Right hindlimb (tissue), 1 donor: ENCODE results near the gene TSKU.

Experiments used
- DNase-seq: peaks from one replicate; pipeline ENCODE4 v3.0.0-alpha.2; 2018

The TSKU gene

DNA sequence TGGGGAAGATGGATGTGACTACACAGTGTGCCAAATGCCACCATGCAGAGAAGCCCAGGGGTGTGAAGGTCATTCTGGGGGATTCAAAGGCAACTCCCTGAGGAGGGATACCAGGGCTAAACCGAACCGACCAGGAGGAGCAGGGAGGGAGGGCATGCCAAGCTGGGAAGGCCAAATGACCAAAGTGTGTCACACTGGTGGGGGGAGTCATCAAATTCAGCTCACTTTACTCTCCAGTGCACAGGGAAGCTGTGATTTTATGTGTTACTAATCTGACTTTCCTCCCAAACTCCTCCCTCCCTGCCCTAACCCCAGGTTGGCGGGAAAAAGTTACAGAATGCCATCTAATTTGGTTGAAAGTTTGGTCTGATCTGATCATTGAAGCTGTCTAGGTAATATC lies 29.7 kb upstream of the TSKU start:
- no peak for DNase-seq

DNA sequence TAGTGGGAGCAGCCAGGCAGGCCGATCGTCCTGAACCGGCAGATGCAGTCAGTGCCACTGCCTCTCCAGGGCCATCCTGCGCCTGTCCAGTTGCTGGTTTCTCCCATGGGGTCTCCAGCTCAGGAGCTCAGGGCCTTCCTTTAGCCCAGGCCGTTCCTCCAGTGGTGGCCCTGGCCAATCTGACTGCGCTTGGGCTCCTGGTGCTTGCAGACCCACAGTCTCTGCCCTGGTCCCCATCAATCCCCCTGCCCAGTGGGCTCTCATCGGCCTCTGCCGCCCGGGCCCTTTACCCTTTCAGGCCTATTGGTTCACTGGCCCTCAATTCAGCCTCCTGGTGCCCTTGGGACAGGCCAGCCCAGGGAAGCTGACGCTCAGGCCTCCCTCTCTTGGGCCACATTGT lies 29.2 kb upstream of the TSKU start:
- DNase-seq: no peak

DNA sequence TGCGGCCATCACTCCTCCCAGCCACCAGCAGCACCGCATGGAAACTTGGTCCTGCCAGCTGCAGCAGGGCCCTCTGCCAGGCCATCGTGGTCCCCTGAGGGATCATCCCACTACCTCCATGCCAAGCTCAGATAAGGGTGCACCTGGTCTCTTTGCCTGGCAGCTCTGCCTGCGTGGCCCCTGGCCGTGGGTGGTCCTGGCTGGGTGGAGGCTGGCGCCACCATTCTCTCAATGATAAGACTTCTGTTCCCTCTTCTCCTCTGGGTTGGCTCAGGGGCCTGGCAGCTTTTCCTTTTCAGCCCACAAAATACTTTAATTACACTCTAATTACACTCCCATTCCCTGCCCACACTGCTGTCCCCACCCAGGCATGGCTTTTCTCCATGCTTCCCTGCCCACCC lies 26.8 kb upstream of the TSKU start:
- no peak for DNase-seq

DNA sequence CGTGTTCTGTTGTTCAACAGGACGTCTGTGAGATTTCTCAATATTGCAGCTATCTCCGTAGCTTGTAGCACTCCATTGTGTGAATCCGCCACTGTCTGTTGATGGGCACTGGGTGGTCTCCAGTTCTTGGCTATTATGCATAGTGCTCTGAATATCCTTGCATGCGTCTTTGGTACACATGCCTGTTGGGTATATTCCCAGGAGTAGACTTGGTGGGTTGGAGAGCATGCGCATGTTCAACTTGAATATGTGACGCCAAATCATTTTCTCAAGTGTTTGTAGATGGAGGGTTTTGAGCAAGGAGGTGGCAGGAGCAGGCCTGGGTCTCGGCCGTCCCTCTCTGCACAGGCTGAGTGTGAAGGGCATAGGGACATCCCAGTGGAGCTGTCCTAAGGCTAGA lies 24.8 kb upstream of the TSKU start:
- no peak for DNase-seq

DNA sequence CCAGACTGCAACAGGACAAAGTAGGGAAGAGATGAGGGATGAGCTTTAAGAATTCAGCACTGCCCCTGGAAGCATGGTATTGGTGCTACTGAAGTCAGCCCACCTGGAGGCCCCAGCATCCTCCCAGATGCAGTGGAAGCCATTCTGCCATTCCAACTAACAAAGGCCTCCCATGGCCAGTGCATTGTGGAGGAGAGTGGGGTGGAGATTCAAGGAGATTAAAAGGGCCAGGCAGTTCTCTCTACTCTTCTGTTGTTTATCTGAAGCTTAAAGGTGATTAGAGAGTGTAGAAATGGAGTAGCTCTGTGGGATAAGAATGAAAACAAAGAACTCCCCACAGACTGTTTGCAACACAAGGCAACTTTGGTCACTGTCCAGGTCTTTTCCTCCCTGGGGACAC lies 24.1 kb upstream of the TSKU start:
- no peak for DNase-seq

DNA sequence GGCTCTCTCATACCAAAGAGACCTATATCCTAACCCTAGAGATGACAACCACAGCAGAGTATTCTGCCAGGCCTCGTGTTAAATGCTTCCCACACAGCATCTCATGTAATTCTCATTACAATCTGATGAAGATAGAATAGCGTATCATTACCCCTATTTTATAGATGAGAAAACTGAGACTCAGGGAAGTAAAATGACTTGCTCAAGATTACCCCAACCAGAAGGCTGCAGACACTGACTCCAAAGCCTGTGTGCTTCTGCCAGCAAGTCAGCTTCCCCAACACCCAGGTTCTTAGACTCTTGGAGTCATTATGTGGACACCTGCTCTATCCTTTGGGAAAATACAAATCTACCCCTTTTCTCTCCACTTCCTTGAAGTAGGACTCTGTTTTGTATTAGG lies 23.6 kb upstream of the TSKU start:
- DNase-seq: no peak

DNA sequence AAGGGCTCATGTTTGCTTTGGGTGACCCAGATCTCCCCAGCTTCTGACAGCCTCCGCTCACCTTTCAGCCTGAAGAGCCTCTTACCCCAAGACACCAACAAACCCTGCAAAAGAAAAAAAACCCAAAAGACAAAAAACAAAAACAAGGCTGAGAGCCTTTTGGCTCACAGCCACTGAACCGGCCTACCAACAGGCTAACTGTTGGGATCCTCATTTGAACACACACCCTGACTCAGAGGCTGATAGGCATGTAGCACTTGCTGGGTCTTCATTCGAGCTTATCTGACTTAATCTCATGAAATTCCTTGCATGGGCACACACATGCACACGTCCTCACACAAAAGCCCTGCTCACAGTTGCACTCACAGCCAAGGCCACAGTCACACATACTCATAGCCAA lies 22.9 kb upstream of the TSKU start:
- no peak for DNase-seq

DNA sequence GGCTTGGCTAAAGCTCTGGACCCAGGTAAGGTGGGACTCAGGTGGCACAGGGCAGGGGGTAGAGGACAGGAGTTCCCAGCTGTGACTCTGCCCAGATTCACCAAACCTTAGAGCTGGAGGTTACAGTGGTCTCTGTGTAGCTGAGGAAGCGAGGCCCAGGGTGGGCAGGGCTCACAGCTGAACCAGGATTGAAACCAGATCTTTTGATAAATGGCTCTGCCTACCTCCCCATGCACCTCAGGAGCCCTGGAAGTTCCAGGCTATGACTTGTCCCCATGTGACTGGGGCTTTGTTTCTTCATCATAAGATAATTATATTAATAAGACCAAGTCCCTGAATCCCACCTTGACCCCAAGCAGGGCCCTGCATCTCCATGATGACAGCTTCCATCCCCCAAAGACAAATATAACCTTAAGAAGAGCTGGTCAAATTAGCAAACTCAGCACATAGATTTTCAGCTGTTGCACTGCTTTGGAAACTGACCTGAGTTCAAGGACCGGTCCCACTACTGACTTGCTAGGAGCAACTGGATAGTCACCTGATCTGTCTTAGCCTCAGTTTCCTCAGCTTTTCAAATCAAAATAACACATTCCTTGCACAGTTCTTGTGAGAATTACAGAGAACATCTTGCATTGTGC lies 21.3 kb upstream of the TSKU start:
- no peak for DNase-seq

DNA sequence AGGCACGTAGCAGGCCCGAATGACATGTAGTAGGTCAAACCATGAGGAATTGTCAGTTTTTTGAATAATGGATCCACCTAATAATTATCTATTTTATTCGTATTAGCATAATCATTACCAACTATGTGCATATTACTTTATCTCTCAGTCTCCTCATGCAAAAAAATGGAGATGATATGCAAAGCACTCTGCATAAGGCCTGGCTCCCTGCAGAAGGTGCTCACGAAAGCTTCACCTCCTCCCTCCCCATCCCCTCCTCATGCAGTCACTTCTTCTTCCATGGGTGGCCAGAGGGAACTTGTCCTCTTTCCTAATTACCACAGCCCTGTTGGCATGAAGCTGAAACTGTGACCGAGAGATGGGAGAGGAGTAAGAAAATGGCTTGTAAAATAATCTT lies 20.8 kb upstream of the TSKU start:
- DNase-seq: no peak

DNA sequence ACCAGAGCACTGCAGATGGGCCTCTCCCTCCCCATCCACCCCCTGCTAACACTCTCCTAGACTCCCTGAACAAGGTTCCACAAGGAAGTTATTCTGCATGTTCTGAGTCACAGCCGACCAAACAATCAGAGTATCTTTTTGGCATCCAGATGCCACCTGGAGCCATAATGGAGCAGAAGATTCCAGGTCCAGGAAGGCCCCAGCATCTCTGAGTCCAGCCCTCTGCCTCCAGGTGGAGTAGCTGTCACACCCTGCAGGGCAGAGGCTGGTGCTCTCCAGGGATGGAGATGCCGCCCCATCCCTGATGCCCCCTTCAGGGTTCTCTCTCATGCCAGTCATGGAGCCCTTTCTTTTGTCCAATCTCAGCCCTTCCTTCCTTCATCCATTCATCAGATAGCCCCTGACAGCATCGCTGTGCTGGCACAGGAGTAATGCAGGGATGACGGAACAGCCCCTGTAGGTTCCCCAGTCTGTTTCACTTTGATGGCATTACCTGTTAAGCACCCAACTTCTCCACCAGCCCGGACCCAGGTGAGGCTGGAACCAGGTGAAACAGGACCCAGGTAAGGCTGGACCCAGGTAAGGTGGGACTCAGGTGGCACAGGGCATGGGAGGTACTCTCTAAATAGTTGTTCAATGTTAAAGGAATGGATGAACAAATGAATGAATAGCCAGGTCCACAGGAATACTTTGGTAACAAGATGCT lies 20.1 kb upstream of the TSKU start:
- no peak for DNase-seq

DNA sequence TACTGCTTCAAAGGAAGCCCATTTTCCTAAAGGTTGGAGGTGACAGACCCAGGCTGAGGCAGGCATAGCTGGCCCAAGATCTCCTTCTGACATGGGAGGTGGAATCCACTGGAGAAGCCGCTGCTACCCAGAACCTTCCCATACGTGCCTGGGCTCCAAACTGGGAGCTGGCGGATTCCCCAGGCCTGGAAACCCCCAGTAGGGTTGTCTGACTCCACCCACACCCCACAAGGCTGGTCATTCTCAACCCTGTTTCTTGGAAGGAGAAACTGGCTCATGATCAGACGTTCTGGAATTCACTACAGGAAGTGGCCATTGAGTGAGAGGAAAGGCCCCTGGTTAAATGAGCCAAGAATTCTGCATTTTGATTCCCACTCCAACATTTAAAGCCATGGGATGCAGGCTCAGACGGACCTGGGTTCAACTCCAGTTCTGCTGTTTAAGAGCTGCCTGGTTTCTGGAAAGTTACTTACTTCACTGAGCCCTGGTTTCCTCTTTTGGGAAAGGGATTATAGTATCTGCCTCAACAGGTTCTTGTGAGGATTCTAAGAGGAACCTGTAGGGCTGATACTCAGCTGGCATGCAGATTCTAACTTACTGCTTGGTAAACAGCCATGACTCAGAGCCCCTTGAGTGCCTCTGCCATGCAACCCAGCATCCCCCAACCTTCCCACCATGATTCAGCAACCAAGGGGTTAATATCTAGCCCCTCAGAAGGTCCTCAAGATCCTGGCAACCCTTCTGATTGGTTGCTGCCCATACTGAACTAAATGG lies 19.4 kb upstream of the TSKU start:
- DNase-seq: peak; percentile 79

DNA sequence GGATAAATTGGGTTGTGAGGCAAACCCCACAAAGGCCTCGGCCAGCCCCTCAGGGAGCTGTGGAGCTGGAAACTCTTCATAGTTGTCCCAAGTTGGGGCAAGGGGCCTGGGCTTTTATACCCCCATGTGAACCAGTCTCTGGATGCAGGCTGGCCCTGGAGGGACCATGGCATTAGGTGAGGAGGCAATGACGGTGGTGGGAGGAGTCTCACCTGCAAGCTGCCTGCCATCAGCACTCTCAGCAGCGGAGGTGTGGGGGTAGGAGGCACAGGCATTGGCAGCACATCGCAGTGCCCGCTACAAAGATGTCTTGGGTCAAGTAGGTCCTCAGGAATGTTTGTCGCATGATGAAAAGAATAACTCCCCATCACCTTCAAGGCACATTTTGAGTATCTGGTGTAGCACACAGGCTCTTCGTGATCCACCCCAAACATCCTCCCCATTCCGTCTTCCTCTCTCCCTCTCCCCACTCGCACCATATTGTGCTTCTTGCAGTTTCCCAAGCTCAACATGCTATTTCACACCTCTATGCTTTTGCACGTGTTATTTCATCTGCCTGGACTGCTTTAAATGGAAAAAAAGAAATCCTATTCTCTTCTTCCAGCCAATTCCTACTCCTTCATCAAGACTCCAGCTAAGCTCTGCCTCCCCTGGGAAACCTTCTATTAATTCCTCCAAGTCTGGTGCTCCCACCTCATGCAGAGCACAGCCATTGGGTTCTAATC lies 18.1 kb upstream of the TSKU start:
- DNase-seq: no peak

DNA sequence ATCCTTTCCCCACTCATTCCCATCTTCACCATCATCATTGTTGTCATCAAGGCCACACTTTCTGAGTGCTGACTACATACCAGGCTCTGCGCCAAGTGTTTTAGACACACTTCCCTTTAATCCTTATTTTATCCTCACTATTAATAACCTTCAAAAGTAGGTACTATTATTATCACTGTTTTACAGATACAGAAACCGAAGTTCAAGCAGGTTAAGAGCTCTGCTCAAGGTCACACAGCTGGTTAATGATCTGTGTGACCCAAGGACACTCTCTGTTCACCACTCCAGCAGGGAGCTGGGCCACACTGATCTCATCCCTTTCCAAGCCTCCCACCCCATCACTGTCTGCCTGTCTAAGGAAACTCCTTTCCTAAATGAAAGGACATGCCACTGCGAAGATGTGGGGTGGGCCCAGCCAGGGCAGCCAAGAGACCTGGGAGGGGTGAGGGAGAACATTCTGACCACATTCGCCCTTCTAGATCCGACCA lies 17.2 kb upstream of the TSKU start:
- DNase-seq: no peak

DNA sequence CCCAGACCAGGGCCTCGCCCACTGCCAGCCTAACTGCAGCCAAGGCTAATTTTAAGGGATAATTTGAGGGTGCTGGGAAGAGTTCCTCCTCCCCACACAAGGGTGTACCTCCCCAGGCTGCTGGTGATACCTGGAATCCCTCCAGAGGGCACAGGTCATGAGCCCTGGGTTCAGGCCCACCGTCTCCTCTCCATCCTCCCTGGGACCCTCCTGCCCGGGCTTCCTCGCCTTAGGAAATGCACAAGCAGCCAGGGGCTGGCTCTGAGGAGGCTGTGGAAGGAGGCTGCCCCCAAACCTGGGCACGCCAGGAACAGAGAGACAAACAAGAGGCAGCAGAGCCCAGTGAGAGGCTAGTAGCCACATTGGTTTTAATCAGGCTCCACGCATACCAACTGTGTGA lies 16.6 kb upstream of the TSKU start:
- no peak for DNase-seq

DNA sequence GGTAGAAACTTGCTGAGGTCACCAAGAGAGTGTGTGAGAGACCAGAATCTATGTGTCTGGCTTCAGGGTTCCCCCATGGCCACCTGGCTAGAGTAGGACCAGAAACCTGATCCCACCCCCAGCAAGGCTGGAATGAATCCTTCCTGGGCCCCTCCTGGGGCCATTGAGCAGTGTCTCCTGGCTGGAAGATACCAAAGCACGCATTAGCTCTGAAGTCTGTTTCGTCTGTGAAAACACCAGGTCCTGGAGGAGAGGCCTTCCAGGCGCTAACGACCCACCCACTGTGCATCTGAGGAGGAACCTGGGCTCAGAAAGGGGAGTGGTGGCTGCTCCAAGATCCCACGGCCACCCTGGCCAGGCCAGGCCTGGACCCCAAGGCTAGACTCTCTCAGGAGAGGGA lies 15.5 kb upstream of the TSKU start:
- no peak for DNase-seq

DNA sequence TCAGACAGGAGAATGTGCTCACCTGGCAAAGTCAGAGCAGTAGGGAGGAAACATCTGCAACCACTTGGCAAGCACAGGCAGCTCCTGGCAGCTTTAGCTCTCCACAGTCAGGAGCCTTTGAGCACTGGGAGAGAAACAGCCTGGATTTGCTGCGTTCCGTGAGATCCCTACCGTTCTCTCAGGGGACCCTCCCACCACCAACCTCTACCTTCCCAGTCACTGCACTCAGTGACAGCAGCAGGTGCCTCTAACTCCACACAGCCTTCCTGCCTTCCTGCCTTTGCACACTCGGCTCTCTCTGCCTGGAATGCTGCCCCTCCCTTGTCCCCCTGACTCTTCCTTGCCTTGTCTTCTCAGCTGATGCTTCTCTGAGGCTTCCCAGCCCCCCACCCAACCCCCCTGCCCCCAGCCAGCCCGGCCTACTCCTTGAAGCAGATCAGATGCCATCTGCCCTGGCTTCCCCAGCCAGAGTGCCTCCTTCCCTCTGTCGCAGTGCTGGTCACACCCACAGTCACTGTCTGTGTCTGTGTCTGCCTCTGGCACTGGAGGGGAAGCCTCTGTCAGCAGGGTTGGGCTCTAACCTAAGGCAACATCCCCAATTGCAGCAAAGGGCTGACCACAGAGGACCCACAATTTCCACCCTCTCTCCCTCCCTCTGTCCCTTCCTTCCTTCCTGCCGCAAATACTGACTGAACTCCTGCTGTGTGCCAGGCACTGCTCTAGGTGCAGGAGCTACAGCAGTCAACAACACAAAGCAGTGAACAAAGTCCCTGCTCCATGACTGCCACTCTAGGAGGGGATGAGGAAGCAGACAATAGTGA lies 14.9 kb upstream of the TSKU start:
- peak; percentile 78 for DNase-seq

DNA sequence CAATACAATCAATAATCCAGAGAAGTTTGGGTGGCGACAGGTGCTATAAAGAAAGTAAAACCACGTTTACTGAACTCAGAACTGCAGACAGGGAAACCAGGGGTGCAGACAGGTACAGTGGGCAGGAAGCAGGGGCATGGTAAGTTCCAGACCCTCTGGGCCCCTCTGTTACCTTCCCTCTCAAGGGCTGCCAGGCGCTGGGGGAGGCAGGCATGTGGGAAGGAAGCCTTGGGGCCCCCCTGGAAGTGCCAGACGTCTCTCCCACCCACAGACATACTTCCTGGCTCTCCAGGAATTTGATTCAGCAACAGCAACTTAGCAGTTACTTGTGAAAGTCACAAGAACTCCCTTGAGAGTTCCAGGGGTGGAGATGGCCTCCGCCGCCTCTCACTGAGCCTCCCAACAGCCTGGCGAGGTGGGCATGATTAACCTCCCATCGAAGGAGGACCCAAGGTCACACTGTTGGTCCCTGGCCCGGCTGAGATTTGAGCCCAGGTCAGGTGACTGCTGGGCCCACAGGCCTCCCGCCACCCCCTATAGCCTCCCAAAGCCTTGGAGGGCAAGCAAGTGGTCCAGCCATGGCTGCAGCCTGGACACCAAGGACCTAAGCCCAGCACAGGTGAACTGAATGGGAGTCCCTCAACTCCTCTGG lies 14.1 kb upstream of the TSKU start:
- DNase-seq: no peak

DNA sequence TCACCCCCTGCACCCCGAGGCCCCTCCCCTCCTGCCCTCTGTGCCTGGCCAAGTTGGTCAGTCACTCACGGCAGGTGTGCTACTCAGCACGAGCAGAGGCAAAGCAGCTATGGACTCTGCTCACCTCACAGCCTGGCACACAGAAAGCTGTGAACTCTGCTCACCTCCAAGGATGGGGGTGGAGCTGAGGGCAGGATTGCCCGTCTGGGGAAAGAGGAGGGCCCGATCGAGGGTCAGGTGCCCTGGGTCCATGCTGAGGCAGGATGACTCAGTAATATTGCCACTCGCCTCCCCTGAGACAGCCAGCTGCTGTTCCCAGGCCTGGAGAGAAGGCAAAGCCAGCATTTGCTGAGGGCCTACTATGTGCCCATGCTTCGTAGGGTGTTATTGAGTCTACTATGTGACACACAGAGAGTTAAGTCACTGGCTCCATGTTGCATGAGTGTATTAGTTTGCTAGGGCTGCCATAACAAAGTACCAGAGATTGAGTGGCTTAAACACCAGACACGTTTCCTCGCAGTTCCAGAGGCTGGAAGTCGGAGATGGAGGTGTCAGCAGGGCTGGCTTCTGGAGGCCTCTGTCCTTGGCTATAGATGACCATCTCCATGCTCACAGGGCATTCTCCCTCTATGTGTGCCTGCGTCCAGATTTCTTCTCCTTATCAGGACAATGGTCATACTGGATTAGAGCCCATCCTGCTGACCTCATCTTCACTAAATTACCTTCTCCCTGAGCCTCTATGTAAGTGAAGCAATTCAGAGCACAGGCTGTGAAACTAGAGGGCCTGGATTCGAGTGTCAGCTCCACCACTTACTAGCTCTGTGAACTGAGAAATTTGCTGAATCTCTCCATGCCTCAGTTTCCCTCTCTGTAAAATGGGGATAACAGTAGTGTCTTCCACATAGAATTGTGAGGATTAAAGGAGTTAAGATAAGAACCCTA lies 13.2 kb upstream of the TSKU start:
- no peak for DNase-seq

DNA sequence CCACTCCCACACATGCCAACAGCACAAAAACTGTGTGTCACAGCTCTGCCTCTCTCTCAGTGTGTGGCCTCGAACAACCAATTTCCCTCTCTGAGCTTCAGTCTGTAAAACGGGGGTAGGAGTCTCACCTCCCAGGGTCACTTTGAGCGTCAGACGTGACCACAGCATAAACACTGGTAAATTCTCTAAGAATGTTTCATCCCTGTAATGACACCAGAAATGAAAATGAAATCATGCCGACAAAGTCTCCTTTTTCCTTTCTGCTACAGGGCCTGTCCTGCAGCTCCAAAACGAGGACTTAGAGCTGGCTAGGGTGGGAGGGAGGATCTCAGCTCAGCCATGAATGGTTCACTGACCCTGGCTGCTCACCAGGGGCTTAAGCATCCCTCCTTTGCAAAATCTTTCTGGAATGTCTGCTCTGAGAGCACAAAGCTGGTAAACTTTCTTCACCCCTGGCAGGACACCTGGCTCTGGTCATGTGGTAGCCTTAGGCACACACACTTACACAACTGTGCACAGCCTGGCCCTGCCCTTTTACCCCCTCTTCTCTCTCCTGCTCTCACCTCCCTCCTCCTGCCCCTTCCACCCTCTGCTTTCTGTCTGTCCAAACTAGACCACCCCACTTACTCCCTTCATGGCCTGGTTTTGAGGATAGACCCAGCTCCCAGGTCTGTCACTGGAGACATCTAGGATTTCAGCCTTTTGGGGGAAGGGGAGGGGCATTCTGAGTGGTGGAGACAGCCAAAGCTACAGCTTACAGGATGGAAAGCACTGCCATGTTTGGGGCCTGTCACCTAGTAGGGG lies 12.3 kb upstream of the TSKU start:
- DNase-seq: no peak
